CD4-positive, alpha-beta T cell treated with Interleukin-4 for 1 hour (primary cell): Measurements from ENCODE around the gene NEU3.
"Not testable (repeated sequence)": the region's sequence is repeated elsewhere in the genome, so short reads cannot be mapped to it uniquely, and the experiment has no call there.

Experiments used
- DNase-seq, 2 donors: peaks; one replicate each; pipeline ENCODE4 v3.0.0-alpha.2; 2020 to 2022

The NEU3 gene

GRCh38 chr11:74988541-74989259, at the start of gene NEU3:
Gene NEU3, plus strand, starts transcription at chr11:74988933. Its CDS starts 128 bp downstream, at chr11:74989061.
- peak; percentile 83 to 85 for DNase-seq

GRCh38 chr11:74941492-74941891, 47.2 kb upstream of the NEU3 start:
- DNase-seq = no peak

GRCh38 chr11:74942073-74942759, 46.5 kb upstream of the NEU3 start:
- DNase-seq = no peak

DNA sequence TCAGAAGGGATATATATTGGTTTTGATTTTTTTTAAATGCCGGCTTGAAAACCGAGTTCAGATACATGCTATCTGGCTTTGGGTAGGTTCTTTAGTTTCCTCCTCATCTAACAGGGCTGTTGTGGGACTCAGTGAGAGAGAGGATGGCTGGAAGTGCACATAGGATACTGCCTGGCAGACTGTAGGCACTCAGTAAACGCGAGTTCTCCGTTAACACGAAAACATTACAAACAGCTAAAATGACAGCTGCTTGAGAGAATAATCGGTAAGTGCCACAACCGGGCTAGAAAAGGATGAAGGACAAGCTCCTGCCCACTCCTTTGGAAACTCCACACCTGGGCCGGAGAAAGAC, 40.2 kb upstream of the NEU3 start:
- DNase-seq = no peak

GRCh38 chr11:74948898-74949752, 39.6 kb upstream of the NEU3 start, which contains the start of the genes SPCS2 and XRRA1:
Gene SPCS2, plus strand, starts transcription at chr11:74949266. Its CDS starts 20 bp downstream, at chr11:74949286.
Gene XRRA1, minus strand, starts transcription at chr11:74949091. Its CDS starts 8,213 bp downstream, at chr11:74940878.
- peak; percentile 98 for DNase-seq

DNA sequence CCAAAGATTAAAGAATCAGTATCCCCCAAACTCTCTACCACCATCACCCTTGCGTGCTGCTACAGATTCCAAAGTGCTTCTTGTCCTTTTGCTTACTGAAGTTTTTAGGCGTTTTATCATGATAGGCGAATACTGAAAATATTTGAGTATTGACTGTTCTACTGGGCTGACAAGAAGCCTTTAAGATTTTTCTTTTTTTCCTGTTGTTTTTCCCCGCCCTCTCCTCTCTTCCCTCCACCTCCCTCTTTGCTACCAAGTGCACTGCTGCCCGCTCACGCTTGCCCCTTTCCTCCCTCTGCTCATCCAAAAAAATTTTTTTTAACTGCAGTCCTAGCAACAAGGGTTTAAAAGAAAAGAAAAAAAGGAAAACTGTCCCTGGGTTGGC, 39.0 kb upstream of the NEU3 start:
- peak in 1 of 2 donors; percentile 3 for DNase-seq

GRCh38 chr11:74950374-74950969, 38.3 kb upstream of the NEU3 start:
- DNase-seq = no peak

GRCh38 chr11:74951226-74951625, 37.5 kb upstream of the NEU3 start:
- DNase-seq = no peak

GRCh38 chr11:74952752-74953151, 36.0 kb upstream of the NEU3 start:
- no peak for DNase-seq

DNA sequence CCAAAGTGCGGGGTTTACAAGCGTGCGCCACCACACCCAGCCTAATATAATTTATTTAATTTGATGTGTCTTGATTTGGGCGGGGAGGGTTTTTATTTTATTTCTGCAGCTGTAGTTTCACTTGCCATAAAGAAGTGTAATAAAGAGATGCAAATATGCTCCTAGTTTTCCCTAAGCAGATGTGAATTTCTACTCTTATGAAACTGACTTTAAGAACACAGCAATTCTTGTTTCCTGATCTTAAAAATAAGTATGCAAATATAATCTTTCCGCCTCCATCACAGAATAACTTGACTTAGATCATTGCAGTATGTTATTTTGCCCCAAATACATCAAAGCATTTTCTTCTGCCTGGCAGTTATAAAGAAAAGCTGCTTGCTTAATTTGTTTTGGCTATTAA, 35.3 kb upstream of the NEU3 start:
- DNase-seq = no peak

DNA sequence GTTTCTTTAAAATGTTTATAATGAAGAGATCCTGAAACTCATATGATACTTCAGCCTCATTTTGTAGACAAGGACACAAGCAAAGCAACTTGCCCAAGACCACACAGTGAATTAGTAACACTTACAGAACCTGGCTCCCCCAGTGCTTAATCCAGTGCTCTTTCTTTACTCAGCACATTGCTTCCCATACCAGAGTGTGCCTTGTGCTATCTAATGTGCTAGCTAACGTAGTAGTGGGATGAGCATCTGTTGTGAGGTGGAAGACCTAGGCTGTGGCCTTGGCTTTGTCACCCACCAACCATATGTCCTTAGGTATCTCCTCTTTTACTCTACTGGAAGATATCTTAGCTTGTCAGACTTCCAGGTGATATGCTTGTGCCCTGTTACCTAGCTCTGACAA, 34.5 kb upstream of the NEU3 start:
- no peak for DNase-seq

GRCh38 chr11:74956397-74957015, 32.2 kb upstream of the NEU3 start:
- no peak for DNase-seq

- no peak for DNase-seq
Observed at GRCh38 chr11:74957937-74958629, 30.6 kb upstream of the NEU3 start.

- not testable (repeated sequence) for DNase-seq
Observed at GRCh38 chr11:74960128-74960527, 28.6 kb upstream of the NEU3 start.

DNA sequence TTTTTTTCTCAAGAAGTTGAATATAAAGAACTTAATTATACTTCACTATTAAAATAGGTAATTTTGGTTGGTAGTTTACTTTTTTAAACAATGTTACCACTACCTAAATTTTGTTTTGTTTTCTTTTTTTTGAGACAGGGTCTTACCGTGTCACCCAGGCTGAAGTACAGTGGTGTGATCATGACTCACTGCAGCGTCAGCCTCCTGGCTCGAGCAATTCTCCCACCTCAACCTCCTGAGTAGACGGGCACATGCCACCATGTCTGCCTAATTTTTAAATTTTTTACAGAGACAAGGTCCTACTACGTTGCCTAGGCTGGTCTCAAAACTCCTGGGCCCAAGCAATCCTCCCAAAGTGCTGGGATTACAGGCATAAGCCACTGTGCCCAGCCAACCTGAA, 22.1 kb upstream of the NEU3 start:
- no peak for DNase-seq

- DNase-seq = no peak
Observed at GRCh38 chr11:74970852-74971395, 17.8 kb upstream of the NEU3 start.

GRCh38 chr11:74971424-74971823, 17.3 kb upstream of the NEU3 start:
- DNase-seq = no peak

GRCh38 chr11:74978041-74978440, 10.7 kb upstream of the NEU3 start:
- DNase-seq = no peak

GRCh38 chr11:74980634-74981033, 8.1 kb upstream of the NEU3 start:
- DNase-seq = no peak

GRCh38 chr11:74981888-74982287, 6.8 kb upstream of the NEU3 start:
- DNase-seq = no peak

DNA sequence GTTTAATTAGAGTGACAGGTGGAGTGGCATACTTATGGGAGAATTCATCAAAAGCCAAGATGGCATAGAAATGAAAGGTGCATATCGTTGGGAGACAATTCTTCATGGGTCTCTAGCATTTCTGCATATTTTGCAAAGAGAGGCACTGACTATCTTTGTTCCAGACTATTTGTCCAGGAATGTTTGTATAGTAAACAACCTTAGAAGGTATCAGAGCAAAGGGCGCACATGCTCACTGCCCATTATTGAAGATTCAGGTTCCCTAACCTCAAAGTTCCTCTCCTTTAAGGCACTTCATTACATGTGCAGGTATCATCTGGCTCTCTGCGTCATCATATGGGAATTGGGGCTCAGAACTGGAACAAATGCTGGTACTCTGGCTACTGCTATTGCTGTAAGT, 4.7 kb upstream of the NEU3 start:
- DNase-seq = no peak

- DNase-seq = no peak
Observed at GRCh38 chr11:74984730-74985129, 4.0 kb upstream of the NEU3 start.
